ENCODE data around the gene PAEP.
"Not testable (repeated sequence)": the region's sequence is repeated elsewhere in the genome, so short reads cannot be mapped to it uniquely, and the experiment has no call there.

PAEP gene

GRCh38 chr9:135549478-135550343 lies 11.8 kb upstream of the PAEP start:
- not testable (repeated sequence) for DNase-seq (ENCODE audit: low read depth in 1 of 2, low spot score in 1 of 2)

- DNase-seq (ENCODE audit: low read depth in 1 of 2, low spot score in 1 of 2), result no peak
Observed at GRCh38 chr9:135550344-135550918, 11.1 kb upstream of the PAEP start.

GRCh38 chr9:135551031-135551430 lies 10.5 kb upstream of the PAEP start:
- DNase-seq (ENCODE audit: low read depth in 1 of 2, low spot score in 1 of 2), result no peak

DNA sequence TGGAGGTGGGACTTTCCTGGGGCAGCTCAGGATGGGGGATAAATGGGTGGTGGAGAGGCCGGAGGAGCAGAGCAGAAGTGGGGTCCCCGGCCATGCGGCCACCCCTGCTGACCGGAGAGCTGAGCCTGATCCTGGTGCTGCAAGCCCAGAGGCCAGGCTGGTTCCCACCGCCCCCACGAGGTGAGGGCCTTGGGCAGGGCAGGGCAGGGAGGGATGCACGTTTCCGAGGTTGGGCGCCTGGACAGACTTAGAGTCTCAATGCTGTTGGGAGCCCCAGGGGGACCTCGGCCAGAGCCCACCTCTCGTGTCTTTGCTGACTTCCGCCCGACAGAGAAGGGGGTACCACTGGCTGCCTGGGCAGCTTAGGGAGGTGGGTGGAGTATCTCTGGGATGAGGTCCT lies 10.1 kb upstream of the PAEP start:
- no peak for DNase-seq (ENCODE audit: low read depth in 1 of 2, low spot score in 1 of 2)

DNA sequence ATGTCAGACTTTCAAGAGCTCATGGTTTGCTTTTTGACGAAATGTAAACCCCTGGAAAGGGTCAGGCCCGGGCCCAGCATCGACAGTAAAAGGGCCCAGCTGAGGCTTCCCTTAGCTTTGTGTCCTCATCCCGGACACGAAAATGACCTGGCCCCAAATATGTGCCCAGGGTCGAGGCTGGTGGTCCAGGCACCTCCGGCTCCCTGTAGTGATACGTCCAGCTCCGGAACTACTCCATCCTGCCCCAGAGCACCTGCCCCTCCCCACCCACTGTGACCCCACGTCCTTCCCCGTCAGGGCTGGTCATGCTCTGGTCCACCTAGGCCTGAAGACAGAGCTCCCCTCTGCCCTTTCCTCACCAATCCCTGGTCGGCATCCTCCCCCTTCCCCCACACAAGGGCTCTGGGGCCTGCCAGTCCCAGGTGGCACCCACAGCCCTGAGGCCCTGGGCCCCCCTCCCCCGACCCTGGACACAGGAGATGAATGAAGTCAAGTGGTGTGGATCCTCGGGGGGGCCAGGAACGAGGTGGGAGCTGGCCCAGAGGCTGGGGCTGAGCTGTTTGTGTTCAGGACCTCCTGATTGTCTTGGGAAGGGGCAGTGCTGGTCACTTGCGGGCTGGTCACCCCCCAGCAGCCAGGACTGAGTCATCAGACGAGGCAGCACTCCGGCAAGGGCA lies 9.4 kb upstream of the PAEP start:
- DNase-seq (ENCODE audit: low read depth in 1 of 2, low spot score in 1 of 2), result no peak

- DNase-seq (ENCODE audit: low read depth in 1 of 2, low spot score in 1 of 2), result no peak
Observed at GRCh38 chr9:135552698-135553171, 8.8 kb upstream of the PAEP start.

DNA sequence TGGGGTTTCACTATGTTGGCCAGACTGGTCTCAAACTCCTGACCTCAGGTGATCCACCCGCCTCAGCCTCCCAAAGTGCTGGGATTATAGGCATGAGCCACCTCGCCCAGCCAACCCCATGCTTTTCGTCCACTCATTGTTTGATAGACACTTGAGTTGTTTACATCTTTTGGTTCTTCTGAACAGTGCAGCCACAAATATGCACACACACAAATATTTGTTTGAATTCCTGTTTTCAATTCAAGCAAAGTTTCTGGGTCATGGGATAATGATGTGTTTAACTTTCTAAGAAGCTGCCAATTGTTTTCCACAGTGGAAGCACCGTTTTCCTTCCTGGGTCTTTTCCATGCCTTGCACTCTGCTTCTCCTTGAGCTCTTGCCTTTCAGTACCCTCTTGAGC lies 6.8 kb upstream of the PAEP start:
- DNase-seq (ENCODE audit: low read depth in 1 of 2, low spot score in 1 of 2), result no peak

DNA sequence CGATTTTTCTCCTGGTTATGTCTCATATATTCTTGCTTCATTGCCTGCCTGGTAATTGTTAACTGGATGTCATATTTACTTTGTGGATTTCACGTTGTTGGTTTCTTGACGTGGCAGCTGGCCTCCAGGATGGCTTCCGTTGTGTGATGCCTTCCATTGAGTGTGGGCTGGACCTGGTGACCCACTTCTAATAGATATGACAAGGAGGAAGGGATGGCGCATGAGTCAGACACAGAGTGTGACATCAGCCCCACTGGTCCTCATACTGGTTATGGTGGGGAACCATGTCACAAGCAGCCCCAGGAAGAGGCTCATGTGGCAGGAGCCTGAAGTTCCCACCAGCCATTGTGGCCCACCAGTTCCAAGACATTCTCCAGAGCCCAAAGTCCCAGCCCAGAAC lies 6.4 kb upstream of the PAEP start:
- no peak for DNase-seq (ENCODE audit: low read depth in 1 of 2, low spot score in 1 of 2)

DNA sequence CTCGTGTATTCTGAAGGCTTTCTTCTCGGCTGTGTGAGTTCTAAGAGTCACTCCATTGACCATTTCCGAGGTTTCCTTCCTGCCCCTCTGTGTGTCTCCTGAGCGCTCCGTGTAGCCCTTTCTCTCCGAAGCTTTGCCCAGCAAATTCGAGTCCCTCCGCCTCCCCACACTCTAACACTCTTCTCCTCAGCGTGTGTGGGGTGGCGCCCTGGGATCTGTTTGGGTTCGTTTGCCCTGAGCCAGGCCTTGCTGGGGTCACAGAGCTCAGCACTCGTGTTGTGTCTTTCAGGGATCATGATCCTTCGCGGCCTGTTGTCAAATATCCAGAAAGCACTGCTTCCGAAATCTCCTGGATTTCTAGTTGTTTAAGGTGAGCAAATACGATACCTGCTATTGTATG lies 5.6 kb upstream of the PAEP start:
- no peak for DNase-seq (ENCODE audit: low read depth in 1 of 2, low spot score in 1 of 2)

- no peak for DNase-seq (ENCODE audit: low read depth in 1 of 2, low spot score in 1 of 2)
Observed at GRCh38 chr9:135559606-135560005, 1.9 kb upstream of the PAEP start.

DNA sequence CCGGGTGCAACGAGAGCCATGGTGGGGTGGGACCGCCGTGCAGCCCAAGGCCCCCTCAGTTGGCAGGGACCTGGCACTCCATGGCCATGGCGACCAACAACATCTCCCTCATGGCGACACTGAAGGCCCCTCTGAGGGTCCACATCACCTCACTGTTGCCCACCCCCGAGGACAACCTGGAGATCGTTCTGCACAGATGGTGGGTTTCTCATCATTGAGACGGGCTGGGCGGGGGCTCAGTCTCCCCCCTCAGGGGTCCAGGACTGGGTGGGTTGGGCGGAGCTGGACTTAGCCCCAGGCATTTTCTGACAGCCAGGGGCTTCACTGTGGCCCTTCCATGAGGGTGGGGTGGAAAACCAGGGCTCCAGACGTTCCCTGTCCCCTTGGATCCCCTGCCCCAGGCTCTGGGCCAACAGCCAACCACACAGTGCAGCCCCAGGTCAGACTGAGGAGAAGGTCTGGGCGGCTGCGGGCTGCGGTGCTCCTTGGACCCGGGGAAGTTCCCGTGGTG lies 734 bp downstream of the PAEP start:
- no peak for DNase-seq (ENCODE audit: low read depth in 1 of 2, low spot score in 1 of 2)

- DNase-seq (ENCODE audit: low read depth in 1 of 2, low spot score in 1 of 2), result no peak
Observed at GRCh38 chr9:135563039-135563476, 1.5 kb downstream of the PAEP start.

DNA sequence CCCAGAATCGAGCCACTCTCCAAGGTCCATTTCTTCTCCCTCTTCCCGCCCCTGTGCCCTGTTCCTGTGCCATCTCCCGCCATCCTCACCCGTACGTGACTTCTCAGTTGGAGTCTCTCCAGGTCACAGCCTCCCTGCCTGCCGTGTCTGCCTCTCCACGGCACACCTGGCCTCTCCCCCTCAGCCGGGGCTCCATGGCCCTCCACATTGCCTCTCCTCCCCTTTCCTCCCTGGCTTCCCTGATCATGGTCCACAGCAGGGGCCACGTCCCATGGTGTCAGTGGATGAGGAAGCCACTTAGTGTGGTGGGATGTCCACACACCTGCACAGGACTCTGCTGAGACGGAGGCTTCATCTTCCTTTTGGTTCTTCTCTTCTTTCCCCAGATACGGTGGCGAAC lies 2.3 kb downstream of the PAEP start:
- no peak for DNase-seq (ENCODE audit: low read depth in 1 of 2, low spot score in 1 of 2)

GRCh38 chr9:135565141-135565628 lies 3.6 kb downstream of the PAEP start:
- no peak for DNase-seq (ENCODE audit: low read depth in 1 of 2, low spot score in 1 of 2)

DNA sequence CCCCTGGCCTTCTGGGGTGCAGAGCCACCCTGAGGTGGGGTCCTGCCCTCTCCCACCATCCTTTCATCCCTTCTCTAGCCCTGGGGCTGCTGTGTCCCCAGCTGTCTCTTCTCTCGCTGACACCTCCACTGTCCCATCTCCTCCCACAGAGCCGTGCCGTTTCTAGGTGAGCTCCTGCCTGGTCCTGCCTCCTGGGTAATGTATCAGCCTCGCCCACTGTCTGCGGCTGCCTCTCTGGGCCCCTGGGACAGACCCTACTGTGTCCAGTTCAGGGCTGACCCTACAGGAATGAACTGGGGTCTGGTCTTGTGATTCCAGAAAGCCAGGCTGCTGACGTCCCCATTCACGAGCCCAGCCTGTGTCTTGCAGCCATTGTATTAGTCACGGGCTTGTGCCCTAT lies 4.1 kb downstream of the PAEP start:
- no peak for DNase-seq (ENCODE audit: low read depth in 1 of 2, low spot score in 1 of 2)

DNA sequence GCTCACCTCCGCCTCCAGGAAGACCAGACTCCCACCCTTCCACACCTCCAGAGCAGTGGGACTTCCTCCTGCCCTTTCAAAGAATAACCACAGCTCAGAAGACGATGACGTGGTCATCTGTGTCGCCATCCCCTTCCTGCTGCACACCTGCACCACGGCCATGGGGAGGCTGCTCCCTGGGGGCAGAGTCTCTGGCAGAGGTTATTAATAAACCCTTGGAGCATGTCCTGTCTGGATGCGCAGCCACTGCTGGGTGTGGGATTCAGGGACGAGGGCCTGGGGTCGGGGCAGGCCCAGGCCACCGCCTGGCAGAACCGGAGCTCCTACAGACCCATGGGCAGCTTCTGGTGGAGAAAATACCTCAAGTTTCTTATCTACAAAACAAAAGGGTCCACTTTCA lies 5.0 kb downstream of the PAEP start:
- DNase-seq (ENCODE audit: low read depth in 1 of 2, low spot score in 1 of 2), result no peak

DNA sequence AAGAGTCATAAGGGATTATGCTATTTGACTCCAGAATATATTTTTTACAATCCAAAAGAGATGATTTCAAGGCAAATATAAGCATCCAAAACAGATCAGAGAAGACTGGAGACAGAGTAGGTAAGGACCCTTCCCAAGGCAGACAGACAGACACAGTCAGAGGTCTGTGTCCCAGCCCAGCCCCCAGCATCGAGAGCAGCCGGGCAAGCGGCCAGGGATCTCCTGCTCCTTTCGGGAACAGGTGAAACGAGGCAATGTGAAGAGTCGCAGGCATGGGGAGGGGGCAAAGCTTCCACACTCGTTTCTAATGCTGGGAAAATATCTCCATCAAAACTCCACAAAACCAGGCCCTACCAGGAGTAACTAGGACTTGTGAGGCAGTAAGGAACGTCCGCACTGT lies 5.8 kb downstream of the PAEP start:
- no peak for DNase-seq (ENCODE audit: low read depth in 1 of 2, low spot score in 1 of 2)

DNA sequence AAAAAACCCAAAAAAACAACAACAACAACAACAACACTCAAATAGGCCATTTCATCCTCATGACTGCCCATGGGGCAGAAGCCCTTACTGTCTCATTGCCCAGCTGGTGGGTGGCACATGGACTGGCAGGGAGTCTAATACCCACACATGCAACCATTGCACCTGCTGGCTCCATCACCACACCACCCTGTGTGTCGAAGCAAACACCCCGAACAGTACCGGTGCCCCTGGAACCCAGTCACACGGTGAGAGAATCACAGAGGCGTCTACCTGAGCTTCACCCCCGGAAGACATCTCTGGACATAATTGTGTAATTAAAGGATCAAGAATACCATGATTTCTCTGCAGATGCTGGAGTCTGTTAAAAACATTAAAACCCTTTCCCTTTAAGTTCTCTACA lies 6.5 kb downstream of the PAEP start:
- no peak for DNase-seq (ENCODE audit: low read depth in 1 of 2, low spot score in 1 of 2)

- no peak for DNase-seq (ENCODE audit: low read depth in 1 of 2, low spot score in 1 of 2)
Observed at GRCh38 chr9:135570456-135570855, 8.9 kb downstream of the PAEP start.

- no peak for DNase-seq (ENCODE audit: low read depth in 1 of 2, low spot score in 1 of 2)
Observed at GRCh38 chr9:135572233-135572632, 10.7 kb downstream of the PAEP start.

GRCh38 chr9:135573124-135573523 lies 11.6 kb downstream of the PAEP start:
- DNase-seq (ENCODE audit: low read depth in 1 of 2, low spot score in 1 of 2), result no peak

- DNase-seq (ENCODE audit: low read depth in 1 of 2, low spot score in 1 of 2), result no peak
Observed at GRCh38 chr9:135574331-135574730, 12.8 kb downstream of the PAEP start.
